Measurements from ENCODE around the gene ZNF428.

Gene ZNF428

GRCh38 chr19:43561139-43561970, 58.1 kb downstream of the ZNF428 start:
- no peak for DNase-seq (ENCODE audit: low spot score)

GRCh38 chr19:43560687-43561086, 58.7 kb downstream of the ZNF428 start:
- no peak for DNase-seq (ENCODE audit: low spot score)

Measured in SW480 (cell line).